CD4-positive, alpha-beta T cell (primary cell): ENCODE results near the gene LMBR1. TPM values are rescaled to one million over a fixed set of nuclear protein-coding genes. Genes with fewer than 3 reads are reported as not detected.

Source experiments
- ATAC-seq: fragments of 200-7000 bp; cut with Tn5 transposase; one replicate; pipeline ENCODE4 v1.10.0; 2022; ENCODE audit warnings: mild to moderate bottlenecking; ENCODE audit not compliant: poor library complexity
- CTCF ChIA-PET: fragments of 350-600 bp; sonication (Branson Sonifier 250); formaldehyde crosslinking; loops from one replicate; lab custom pipeline; 2021; ENCODE audit warnings: antibody characterized with exemption, inconsistent platforms; lab: Charles Lee
- POLR2A ChIA-PET: fragments of 350-600 bp; sonication (Branson Sonifier 250); formaldehyde crosslinking; loops from one replicate; lab custom pipeline; 2021; ENCODE audit warnings: antibody characterized with exemption, inconsistent platforms; lab: Charles Lee
- DNase-seq, 14 experiments: peaks; one replicate each; pipeline ENCODE4 v3.0.0-alpha.2; 2013 to 2020; ENCODE audit warnings: mixed read lengths in 2 of 14
- H3K27ac ChIP-seq, 2 donors: one replicate each; pipeline versions ENCODE4 v1.5.1 to v1.7.0; 2013; ENCODE audit warnings: low read length in 2 of 2, low read depth in 1 of 2, mild to moderate bottlenecking in 1 of 2
- H3K27me3 ChIP-seq, 2 experiments: 1 replicate in 1 of 2; 2 replicates in 1 of 2; pipeline versions ENCODE4 v1.6.1 to v1.7.0; 2013; ENCODE audit warnings: low read length in 2 of 2, control low read depth in 1 of 2, mild to moderate bottlenecking in 1 of 2, moderate library complexity in 1 of 2; ENCODE audit not compliant: insufficient read depth in 2 of 2, control insufficient read depth in 1 of 2
- H3K36me3 ChIP-seq: one replicate; pipeline ENCODE4 v1.6.1; 2013; ENCODE audit warnings: low read length, control low read depth; ENCODE audit not compliant: insufficient read depth
- H3K4me1 ChIP-seq: one replicate; pipeline ENCODE4 v1.6.1; 2013; ENCODE audit warnings: low read length, control low read depth; ENCODE audit not compliant: insufficient read depth
- H3K4me3 ChIP-seq: one replicate; pipeline ENCODE4 v1.5.1; 2013; ENCODE audit warnings: mild to moderate bottlenecking, low read length, moderate library complexity
- H3K9me3 ChIP-seq, 2 experiments: 1 replicate in 1 of 2; 2 replicates in 1 of 2; pipeline versions ENCODE4 v1.6.1 to v1.7.0; 2013; ENCODE audit warnings: low read length in 2 of 2, mild to moderate bottlenecking in 2 of 2, control low read depth in 1 of 2, moderate library complexity in 1 of 2; ENCODE audit not compliant: control insufficient read depth in 1 of 2, insufficient read depth in 1 of 2
- H3K27ac Mint-ChIP-seq: one replicate; pipeline ENCODE4 v1.8.0; 2020; ENCODE audit warnings: mixed read lengths
- H3K27me3 Mint-ChIP-seq: one replicate; pipeline ENCODE4 v1.8.0; 2021; ENCODE audit warnings: mixed read lengths
- H3K36me3 Mint-ChIP-seq: one replicate; pipeline ENCODE4 v1.8.0; 2021; ENCODE audit warnings: low read depth, mixed read lengths
- H3K4me1 Mint-ChIP-seq: one replicate; pipeline ENCODE4 v1.8.0; 2021; ENCODE audit warnings: low read depth, mixed read lengths
- H3K4me3 Mint-ChIP-seq: one replicate; pipeline ENCODE4 v1.8.0; 2020; ENCODE audit warnings: mild to moderate bottlenecking, mixed read lengths
- H3K9me3 Mint-ChIP-seq: one replicate; pipeline ENCODE4 v1.8.0; 2020; ENCODE audit warnings: mixed read lengths
- intact Hi-C, 2 experiments: fragments of 100-400 bp; cut with DNase I in 1 of 2; cut with micrococcal nuclease in 1 of 2; formaldehyde crosslinking; loops; one replicate each; pipeline versions ENCODE4 v1.15.1 to v1.9.0; 2023 to 2025; cut with DNase I, micrococcal nuclease
- total RNA-seq, 174 experiments: library from RNA in 2 of 174; stranded (reverse) in 2 of 174; gene quantifications; one replicate each; pipeline ENCODE4 v1.2.3 and lab custom pipeline; 2021 to 2026
- TF ChIP-seq, protein P1 (sequence below): fragments of 200-600 bp; IDR thresholded peaks from one replicate; pipeline ENCODE4 v1.8.0; 2022; ENCODE audit warnings: antibody characterized with exemption, mild to moderate bottlenecking

The LMBR1 gene
- total RNA-seq, 2 experiments from 2014 or later, result 61.6 to 61.9 TPM

DNA sequence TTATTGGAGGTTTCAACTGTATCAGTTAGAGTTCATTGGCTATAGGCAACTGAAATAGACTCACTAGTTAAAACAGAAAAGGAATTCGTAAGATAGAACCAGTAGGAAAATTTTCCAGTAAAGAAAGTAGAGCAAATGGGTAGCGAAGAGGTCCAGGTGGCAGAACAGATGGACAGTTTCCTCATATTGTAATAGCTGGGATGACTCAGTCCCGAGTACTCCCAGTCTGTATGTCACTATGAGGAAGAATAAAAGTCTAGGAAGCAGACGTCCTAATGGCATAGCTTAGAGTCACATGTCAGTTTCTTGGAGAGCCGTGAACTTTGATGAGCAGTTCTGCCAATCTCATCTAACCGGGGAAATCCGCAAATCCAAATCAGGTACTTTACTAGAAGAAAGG lies 157.1 kb downstream of the LMBR1 start:
- Histone ChIP-seq H3K27me3 (no peaks in the 10 kb centered on the region), H3K27ac (no peak overlapping the region), H3K36me3 (peaks cover 24% of the 10 kb centered on the region), H3K4me1 (no peaks in the 10 kb centered on the region), H3K9me3 (peaks cover 3 to 13% of the 10 kb centered on the region in 2 experiments), H3K4me3 (no peak overlapping the region)
- intact Hi-C loops, result no loop called here
- Mint-ChIP-seq H3K9me3 (peaks cover 20% of the 10 kb centered on the region), H3K27me3 (no peaks in the 10 kb centered on the region), H3K27ac (no peak overlapping the region), H3K4me1 (no peaks in the 10 kb centered on the region), H3K4me3 (no peak overlapping the region), H3K36me3 (peaks cover 86% of the 10 kb centered on the region)
- ATAC-seq, result no peak
- ChIA-PET CTCF (no interaction called here), POLR2A (no interaction called here)
- DNase-seq, result no peak
- TF ChIP-seq, protein P1, sequence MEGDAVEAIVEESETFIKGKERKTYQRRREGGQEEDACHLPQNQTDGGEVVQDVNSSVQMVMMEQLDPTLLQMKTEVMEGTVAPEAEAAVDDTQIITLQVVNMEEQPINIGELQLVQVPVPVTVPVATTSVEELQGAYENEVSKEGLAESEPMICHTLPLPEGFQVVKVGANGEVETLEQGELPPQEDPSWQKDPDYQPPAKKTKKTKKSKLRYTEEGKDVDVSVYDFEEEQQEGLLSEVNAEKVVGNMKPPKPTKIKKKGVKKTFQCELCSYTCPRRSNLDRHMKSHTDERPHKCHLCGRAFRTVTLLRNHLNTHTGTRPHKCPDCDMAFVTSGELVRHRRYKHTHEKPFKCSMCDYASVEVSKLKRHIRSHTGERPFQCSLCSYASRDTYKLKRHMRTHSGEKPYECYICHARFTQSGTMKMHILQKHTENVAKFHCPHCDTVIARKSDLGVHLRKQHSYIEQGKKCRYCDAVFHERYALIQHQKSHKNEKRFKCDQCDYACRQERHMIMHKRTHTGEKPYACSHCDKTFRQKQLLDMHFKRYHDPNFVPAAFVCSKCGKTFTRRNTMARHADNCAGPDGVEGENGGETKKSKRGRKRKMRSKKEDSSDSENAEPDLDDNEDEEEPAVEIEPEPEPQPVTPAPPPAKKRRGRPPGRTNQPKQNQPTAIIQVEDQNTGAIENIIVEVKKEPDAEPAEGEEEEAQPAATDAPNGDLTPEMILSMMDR, result no peak

DNA sequence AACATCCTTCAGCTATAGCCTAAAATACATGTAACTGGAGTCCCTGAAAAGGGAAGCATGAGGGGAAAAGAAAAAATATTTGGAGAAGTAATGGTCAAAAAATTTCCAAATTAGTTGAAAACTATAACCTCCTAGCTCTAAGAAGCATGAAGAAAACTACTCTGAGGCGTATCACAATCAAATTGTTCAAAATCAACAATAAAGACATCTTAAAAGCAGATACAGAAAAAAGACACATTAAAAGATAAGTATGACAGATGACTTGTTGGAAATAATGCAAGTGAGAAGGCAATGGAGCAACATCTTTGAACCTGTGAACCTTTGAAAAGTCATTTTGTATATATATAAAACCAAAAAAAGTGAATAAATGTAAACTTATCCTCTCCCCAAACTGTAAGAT lies 159.3 kb downstream of the LMBR1 start:
- intact Hi-C loops, result no loop called here
- Mint-ChIP-seq H3K27me3 (no peaks in the 10 kb centered on the region), H3K27ac (no peak overlapping the region), H3K4me3 (no peak overlapping the region), H3K4me1 (no peaks in the 10 kb centered on the region), H3K36me3 (peaks cover 84% of the 10 kb centered on the region), H3K9me3 (peaks cover 20% of the 10 kb centered on the region)
- TF ChIP-seq, protein P1, result no peak
- DNase-seq (no peak), ATAC-seq (no peak)
- Histone ChIP-seq H3K9me3 (peaks cover 3 to 13% of the 10 kb centered on the region in 2 experiments), H3K27ac (no peak overlapping the region), H3K27me3 (no peaks in the 10 kb centered on the region), H3K4me3 (no peak overlapping the region), H3K4me1 (no peaks in the 10 kb centered on the region), H3K36me3 (peaks cover 22% of the 10 kb centered on the region)
- POLR2A ChIA-PET, result no interaction called here
- CTCF ChIA-PET, result no interaction called here

DNA sequence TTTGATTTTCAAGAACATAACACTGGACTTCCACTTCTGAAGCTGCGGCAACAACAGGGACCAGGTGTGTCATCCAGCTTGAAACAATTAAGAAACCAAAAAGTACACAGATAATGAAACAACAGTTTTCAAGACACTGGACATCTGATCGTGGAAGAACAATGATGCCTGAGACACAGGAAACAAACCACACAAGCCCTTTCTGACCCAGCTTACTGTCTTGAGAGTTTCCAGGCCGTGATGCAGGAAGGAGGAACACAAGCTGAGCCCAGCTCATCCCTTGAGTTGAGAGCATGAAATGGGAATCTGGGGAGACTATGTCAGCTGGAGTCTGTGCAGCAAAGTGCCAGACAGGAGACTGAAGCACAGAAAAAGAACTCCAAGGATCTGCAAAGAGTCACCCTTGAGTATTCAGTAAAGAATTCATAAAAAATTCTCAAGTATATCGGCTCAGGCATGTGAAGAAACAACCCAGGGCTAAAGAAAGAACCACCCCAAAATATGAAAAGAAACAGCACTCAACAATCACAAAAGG lies 160.8 kb downstream of the LMBR1 start:
- peaks cover 85% of the 10 kb centered on the region for H3K36me3 Mint-ChIP-seq
- no peak overlapping the region for H3K4me3 ChIP-seq
- no peak overlapping the region for H3K4me3 Mint-ChIP-seq
- TF ChIP-seq, protein P1, result no peak
- H3K27me3 ChIP-seq, result no peaks in the 10 kb centered on the region
- peaks cover 16% of the 10 kb centered on the region for H3K9me3 Mint-ChIP-seq
- DNase-seq (no peak), ATAC-seq (no peak)
- peaks cover 3 to 13% of the 10 kb centered on the region in 2 experiments for H3K9me3 ChIP-seq
- H3K27ac ChIP-seq, result no peak overlapping the region
- H3K27ac Mint-ChIP-seq, result no peak overlapping the region
- no peaks in the 10 kb centered on the region for H3K4me1 ChIP-seq
- H3K27me3 Mint-ChIP-seq, result no peaks in the 10 kb centered on the region
- POLR2A ChIA-PET, result no interaction called here
- intact Hi-C loops, result no loop called here
- CTCF ChIA-PET, result no interaction called here
- H3K36me3 ChIP-seq, result peaks cover 27% of the 10 kb centered on the region
- no peaks in the 10 kb centered on the region for H3K4me1 Mint-ChIP-seq
